Measurements from ENCODE around the gene RRP1.

The RRP1 gene

DNA sequence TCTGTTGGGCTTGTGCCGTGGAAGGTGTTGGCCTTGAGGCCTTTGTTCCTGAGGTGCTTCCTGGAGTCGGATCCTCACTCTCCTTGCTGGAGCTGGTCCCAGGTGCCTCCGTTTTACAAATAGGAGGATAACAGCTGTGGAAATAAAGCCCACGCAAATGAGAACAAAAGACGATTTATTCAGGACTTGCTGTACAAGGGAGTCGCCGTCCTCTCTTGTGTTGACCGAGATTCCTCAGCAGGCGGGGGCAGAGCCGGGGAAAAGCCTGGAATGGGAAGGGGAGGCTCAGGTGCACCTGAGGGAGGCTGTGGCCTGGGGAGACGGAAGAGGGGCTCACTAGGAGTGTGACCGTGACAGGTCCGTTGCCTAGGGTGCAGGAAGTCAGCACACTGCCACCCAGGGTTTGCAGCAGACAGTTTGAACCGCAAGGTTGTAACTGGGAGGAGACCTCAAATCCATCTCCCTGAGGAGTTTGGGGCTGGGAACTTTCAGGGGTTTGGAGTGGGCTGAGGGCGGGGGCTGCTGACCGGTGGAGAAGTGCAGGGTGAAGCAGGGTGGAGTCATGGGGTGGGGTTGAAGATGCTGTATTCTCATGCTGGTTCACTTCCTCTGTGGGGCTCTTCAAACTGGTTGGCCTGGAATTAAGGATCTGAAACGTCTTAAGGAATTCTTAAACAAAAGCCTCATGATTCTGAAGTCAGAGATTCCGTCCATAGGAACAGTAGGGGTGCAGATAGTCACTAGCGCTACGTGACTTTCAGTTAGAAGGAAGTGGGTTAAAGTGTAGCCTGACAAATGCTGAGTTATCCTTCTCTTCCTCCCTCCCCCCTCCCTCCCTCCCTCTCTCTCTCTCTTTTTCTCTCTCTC lies 10.7 kb upstream of the RRP1 start:
- DNase-seq, result no peak

- DNase-seq, result no peak
These were observed 9.7 kb upstream of the RRP1 start for GRCh38 chr21:43779660-43780059.

GRCh38 chr21:43781846-43782245 lies 7.5 kb upstream of the RRP1 start:
- DNase-seq, result no peak

GRCh38 chr21:43782431-43783097 lies 6.8 kb upstream of the RRP1 start:
- no peak for DNase-seq

GRCh38 chr21:43783098-43783700 lies 6.2 kb upstream of the RRP1 start:
- no peak for DNase-seq

GRCh38 chr21:43785134-43785533 lies 4.2 kb upstream of the RRP1 start:
- no peak for DNase-seq

GRCh38 chr21:43786300-43786806 lies 3.0 kb upstream of the RRP1 start:
- no peak for DNase-seq

GRCh38 chr21:43786807-43787440 lies 2.5 kb upstream of the RRP1 start:
- DNase-seq, result no peak

DNA sequence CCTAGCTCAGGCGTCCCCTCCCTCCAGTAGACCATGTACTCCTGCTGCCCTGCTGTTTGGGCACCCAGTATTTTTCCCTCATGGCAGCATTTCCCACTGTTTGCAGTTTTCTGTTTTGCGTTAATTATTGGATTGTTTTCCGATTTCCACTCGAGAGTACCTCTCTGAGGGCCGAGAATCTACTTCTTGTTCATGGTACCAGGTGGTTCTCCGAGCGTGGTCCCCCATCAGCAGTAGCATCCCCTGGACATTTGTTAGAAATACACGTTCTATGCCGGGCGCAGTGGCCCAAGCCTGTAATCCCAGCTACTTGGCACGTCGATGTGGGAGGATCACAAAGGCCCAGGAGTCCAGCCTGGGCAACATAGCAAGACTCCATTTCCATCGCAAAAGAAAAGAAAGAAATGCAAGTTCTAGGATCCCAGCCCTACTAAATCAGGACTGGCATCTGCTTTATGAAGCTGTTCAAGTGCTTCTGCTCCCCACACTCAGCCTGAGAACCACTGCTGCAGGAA lies 690 bp downstream of the RRP1 start:
- DNase-seq, result no peak

GRCh38 chr21:43792406-43792805 lies 3.0 kb downstream of the RRP1 start:
- DNase-seq, result no peak

DNA sequence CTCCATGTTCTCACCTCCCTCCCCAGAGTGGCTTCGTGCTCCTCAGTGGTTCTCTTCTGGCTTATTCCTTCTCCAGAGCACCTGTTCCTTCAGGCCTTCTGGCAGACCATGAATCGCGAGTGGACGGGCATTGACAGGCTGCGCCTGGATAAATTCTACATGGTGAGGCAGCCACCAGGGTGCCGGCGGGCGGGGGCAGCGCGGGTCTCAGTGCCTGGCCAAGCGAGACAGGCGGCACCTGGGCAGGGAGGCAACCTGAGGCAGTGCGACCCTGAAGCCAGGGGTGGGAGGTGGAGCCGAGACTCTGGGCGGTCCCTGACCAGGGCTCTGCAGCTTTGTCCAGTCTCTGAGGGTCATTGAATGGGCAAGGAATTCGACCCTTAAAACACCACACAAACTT lies 3.9 kb downstream of the RRP1 start:
- no peak for DNase-seq

DNA sequence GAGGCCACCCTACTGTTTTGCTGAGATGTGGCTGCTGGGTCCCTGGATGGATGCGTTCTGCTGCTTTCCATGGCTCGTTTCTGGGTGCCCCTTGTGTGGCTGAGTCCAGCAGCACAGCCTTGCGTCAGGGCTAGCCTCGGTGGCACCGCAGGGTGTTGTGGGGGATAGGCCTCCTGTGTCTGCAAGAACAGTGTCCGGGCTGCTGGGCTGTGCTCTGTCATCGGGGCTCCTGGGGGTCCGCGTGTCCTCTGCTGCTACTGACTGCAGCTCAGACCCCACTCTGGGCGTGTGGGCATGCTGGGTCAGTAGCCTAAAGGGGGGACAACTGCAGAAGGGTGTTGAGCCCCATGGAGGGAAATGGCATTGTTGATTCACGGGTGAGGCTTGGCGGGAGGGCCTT lies 4.9 kb downstream of the RRP1 start:
- DNase-seq, result no peak

DNA sequence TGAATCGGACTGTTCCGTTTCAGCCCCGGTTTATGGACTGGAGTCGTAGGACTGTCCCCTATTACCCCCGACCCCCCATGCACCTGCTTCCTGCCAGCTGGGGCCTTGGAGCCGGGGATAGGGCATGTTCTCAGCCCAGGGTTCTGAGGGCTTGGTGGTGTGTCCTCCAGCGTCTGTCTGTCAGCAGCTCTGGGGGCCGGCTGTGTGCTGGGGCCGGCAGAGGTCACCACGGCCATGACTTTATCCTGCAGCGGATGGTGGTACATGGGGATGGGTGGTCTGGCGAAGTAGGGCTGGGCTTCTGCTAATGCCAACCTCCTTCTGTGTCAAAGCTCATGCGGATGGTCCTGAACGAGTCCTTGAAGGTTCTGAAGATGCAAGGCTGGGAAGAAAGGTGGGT lies 5.5 kb downstream of the RRP1 start:
- no peak for DNase-seq

- DNase-seq, result no peak
These were observed 8.0 kb downstream of the RRP1 start for GRCh38 chr21:43797415-43797814.

DNA sequence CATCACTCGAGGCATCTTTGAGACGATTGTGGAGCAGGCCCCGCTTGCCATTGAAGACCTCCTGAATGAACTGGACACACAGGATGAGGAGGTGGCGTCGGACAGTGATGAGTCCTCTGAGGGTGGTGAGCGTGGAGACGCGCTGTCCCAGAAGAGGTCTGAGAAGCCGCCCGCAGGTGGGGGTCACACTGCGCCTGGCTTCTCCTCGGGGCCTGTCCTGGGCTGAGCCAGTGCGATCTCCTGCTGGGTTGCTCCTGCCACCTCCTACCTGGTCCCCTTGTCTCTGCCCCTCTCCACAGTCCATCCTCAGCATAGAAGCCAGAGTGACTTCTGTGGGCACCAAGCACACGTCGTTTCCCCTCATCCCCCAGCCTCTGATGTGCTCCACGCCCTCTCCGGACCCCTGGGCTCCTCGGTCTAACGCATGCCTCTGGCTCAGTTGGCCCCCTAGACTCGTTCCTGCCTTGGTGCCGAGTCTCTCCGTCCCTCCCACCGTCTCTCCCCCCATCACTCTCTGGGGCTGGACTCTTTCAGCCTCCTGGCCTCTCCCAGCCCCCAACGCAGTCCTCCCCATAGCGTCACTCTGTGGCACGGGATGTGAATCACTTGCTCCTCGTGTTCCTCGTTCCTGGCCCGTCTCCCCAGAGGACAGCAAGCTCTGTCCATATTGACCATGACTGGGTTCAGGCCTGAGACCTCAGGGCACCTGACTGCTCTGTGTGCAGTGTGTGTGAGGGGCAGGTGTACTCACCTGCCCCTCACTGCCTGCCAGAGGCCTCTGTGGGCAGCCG lies 8.7 kb downstream of the RRP1 start:
- no peak for DNase-seq

GRCh38 chr21:43799301-43799840 lies 10.0 kb downstream of the RRP1 start:
- DNase-seq, result no peak

- no peak for DNase-seq
These were observed 10.7 kb downstream of the RRP1 start for GRCh38 chr21:43800124-43800523.

- DNase-seq, result no peak
These were observed 11.2 kb downstream of the RRP1 start for GRCh38 chr21:43800566-43800965.

DNA sequence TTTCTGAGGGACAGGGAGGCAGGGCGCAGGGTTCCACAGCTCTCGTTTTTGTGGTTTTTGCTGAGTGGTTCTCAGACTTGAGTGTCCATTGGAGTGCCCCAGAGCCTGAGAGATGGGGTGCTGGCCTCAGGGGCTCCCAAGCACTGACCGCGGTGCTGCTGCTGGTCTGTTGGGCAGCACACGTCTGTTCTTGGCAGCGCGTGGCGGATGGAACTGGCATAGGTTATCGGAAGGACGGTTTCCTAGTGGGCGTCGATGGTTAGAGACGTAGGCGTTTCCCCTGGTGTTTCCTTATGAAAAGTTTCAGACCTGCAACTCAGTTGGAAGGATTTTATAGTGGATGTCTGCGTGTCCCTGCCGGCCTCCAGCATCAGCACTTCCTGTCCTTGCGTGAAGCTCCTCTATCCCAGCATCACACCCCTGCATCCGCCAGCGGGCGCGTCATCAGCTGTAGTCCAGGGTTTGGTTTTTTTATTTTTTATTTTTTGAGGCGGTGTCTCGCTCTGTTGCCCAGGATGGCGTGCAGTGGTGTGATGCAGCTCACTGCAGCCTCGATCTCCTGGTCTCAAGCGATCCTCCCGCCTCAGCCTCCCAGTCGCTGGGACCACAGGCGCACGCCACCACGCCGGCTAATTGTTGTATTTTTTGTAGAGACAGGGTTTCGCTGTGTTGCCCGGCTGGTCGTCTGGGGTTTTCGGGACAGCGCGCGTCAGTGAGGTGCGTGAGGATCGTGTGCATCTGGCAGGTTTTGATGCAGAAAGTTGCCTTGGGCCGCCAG lies 11.8 kb downstream of the RRP1 start:
- DNase-seq, result no peak

- no peak for DNase-seq
These were observed 13.4 kb downstream of the RRP1 start for GRCh38 chr21:43802713-43803313.

Data from fibroblast of skin of right biceps (primary cell).